Measurements from ENCODE around the gene SLC1A7. TPM values are rescaled to one million over a fixed set of nuclear protein-coding genes. Genes with fewer than 3 reads are reported as not detected.
A peak's percentile ranks its signal among the peaks of the same experiment; 100 is the strongest.
"Not testable (repeated sequence)": the region's sequence is repeated elsewhere in the genome, so short reads cannot be mapped to it uniquely, and the experiment has no call there.

Gene SLC1A7
- 1 to 10 TPM in 1 of 2 donors, under 1 TPM in 1; 0.58 to 1.1 TPM for total RNA-seq
- long read RNA-seq, partial matches to known transcripts = 1 of 2 reads
- long read RNA-seq, other reads (novel, unspliced or antisense) = 0 of 2 reads

DNA sequence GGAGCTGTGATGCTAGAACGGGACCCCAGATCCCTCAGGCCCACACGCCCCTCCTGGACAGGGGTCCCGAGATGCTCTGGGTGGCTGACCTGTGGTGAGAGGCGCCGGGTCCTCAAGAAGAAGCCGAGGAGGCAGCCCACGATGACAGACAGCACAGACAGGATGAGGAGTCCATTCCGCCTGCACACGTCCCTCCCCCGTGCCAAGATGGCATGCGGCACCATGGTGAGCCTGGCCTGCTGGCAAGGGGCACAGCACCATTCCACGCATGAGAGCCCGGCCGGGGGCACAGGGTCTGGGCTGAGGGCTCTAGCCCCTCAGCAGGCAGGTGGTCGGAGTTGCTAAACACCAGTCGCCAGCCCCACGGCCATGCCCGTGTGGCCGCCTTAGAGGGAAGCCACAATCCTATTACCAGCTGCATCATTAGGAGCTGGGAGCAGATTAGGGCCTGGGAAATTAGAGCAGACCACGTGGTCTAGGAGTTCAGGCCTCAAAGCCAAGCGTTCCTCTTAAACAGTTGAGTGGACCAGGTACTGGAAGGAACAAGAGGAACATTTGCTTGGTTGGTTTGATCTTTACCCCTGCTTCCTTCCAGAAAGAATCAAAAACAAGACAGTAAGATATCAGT is at the start of gene SLC1A7:
Gene SLC1A7 (minus strand): TSS at position 413 of the 628 bp plus-strand sequence. CDS start 189 bp downstream, at position 224.
- ATAC-seq (no peak), DNase-seq (no peak)
- intact Hi-C loops (cut with DNase I, micrococcal nuclease) = no loop called here

DNA sequence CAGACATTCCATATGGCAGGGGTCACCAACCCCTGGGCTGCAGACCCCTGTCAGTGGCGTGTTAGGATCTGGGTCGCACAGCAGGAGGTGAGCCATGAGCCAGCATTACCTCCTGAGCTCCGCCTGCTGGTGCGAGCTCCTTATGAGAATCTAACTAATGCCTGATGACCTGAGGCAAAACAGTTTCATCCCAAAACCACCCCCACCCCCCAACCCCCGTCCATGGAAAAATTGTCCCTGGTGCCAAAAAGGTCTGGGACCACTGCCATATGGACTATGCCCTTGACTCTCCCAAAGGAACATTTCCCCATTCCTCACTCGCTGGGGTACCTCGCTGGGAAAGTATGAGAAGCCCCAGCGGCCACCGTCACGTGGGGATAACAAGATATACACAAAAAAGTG is 47.8 kb upstream of the SLC1A7 start:
- intact Hi-C loops (cut with DNase I, micrococcal nuclease) = loop anchor here in 1 of 2 donors (10.0 kb wide), 1 partner anchor 485 kb away; no protein-coding TSS in a partner anchor
- no peak for ATAC-seq
- no peak for DNase-seq

DNA sequence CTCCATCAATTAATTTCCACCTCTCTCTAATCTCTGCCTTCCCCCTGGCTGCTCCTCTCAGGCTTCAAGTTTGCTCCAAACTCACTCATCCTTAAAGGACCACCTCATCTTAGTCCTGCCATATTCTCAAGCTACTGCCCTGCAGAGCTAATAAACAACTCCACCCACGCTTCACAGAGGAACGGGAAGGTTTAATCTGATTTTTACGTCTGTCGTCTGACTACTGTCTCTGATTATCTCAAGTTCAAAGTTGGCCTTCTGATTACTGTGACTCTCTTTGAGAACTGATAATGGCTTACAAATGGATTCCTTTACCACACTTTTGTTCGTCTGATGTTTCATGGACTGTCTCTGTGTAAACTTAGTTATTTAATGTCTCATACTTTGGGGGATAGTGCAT is 46.6 kb upstream of the SLC1A7 start:
- no peak for DNase-seq
- no peak for ATAC-seq
- intact Hi-C loops (cut with DNase I, micrococcal nuclease) = loop anchor here in 1 of 2 donors (10.0 kb wide), 2 partner anchors 174 to 254 kb away; no protein-coding TSS in a partner anchor

DNA sequence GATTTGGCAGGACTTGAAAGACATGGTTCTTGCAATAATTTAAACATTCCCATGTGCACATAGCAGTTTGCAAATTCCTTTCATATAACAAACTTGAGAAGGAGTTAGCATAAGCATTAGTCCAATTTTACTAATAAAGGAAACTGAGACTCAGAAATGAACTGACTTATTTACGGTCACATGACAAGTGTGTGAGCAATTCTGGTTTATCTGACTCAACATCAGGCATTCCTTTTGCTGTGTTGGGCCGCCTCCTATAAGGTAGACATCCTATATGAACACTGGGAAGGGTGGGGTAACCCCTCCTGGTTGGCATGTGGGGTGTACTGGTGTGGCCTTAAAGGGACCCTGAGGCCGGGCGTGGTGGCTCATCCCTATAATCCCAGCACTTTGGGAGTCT is 45.7 kb upstream of the SLC1A7 start:
- intact Hi-C loops (cut with DNase I, micrococcal nuclease) = loop anchor here in 1 of 2 donors (10.0 kb wide), 2 partner anchors 173 to 253 kb away; no protein-coding TSS in a partner anchor
- DNase-seq (no peak), ATAC-seq (no peak)

DNA sequence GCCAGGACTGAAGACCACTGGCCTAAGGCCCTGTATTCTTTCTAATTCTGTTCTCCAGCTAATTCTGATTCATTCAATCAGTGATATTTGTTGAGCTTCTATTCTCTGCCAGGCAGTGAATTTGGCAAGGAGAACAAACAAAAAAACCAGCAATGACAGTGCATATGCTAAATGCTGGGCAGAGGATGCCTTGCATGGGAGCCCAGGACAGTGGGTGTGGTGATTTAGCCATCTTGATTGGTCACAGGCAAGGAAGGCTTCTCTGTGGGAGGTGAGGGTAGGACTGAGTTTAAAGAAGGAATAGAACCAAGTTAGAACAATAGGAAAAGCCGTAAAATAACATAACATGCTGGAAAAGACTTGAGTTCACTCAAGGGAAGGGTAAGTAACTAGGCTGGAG is 45.0 kb upstream of the SLC1A7 start:
- no peak for DNase-seq
- no peak for ATAC-seq
- intact Hi-C loops (cut with DNase I, micrococcal nuclease) = loop anchor here in 1 of 2 donors (10.0 kb wide), 2 partner anchors 173 to 253 kb away; no protein-coding TSS in a partner anchor

DNA sequence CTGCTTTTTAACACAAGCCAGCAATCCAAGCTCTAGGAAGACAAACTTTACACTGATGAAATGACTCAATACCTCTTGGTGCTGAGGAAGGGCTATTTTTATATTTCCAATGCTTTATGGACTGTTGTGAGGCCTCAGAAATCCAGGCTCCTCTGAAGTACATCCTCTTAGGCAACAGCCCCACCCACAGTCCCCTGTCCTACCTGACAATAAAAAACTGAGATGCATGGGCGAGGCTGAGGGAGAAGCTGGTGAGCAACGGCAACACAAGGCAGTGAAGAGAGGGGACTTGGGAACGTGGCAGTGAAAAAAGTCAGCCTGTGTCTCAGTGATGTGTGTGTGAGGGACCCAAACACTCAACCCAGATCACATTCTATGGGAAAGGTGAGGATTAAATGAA is 44.1 kb upstream of the SLC1A7 start:
- peak; percentile 63 for ATAC-seq
- intact Hi-C loops (cut with DNase I, micrococcal nuclease) = loop anchor here in 1 of 2 donors (10.0 kb wide), 2 partner anchors 172 to 252 kb away; no protein-coding TSS in a partner anchor
- peak; percentile 63 to 69 for DNase-seq

DNA sequence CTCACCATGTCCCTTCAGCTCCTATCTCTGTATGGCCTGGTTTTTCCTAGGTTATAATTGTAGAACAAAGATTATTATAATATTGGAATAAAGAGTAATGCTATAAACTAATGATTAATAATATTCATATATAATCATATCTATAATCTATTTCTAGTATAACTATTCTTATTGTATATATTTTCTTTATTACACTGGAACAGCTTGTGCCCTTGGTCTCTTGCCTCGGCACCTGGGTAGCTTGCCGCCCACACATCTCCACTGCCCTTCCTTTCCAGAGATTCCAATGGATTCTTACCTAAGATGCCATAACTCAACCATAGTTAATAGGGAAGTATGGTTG is 43.5 kb upstream of the SLC1A7 start:
- intact Hi-C loops (cut with DNase I, micrococcal nuclease) = loop anchor here in 1 of 2 donors (10.0 kb wide), 2 partner anchors 171 to 251 kb away; no protein-coding TSS in a partner anchor
- not testable (repeated sequence) for DNase-seq

DNA sequence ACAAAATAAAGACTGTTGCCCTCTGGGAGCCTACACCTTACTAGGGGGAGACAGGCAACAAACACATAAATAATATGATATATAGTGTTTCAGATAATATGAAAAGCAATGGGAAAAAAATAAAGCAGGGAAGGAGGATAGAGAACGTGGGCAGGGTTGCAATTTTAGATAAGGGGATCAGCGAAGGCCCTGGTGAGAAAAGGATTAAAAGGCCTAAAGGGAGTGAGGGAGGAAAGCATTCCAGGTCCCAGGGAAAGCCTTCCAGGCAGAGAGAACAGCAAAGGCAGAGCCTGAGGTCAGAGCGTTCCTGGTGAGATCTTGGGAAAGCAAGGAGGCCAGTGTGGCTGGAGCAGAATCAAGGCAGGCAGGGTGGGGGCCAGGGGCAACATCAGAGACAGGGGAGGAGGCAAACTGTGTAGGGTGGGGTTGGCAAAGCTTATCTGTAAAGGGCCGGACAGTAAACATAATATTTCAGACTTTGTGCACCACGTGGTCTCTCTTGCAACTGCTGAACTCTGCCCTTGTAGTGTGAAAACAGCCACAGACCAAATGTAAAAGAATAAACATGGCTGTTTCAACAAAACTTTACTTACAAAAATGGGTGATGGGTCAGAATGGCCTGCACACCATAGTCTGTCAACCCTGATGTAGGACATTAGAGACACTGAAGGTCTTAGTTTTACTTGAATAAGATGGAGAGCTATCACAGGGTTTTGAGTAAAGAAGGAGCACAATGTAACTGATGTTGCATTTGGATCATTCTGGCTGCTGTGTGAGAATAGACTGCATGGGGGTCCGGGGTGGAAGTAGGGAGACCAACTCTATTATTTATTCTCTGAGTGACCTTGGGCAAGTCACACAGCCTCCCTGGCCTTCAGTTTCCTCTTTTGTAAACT is 40.9 kb upstream of the SLC1A7 start:
- ATAC-seq (peak; percentile 90), DNase-seq (peak; percentile 79 to 89)
- intact Hi-C loops (cut with DNase I, micrococcal nuclease) = loop anchor here in 1 of 2 donors (10.0 kb wide), 2 partner anchors 169 to 249 kb away; no protein-coding TSS in a partner anchor

More for the DNA sequence above, 43.5 kb upstream of the SLC1A7 start:
- not testable (repeated sequence) for ATAC-seq

DNA sequence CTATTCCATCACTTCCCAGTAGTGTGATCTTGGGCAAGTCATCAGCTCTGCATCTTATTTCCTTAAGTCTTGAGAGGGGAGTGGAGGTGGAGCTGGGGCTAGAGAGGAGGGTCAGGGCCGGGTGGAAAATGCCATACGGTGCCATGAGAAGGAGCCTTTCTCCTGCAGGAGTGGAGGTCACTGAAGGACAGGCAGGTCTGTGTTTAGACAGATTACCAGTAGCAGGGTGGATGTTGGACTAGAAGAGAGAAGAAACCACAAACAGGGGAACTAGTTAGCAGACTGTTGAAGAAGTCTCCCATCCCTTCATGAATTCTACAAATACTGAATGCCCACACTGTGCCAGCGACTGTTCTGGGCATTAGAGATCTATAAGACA is 40.3 kb upstream of the SLC1A7 start:
- intact Hi-C loops (cut with DNase I, micrococcal nuclease) = loop anchor here in 1 of 2 donors (10.0 kb wide), 2 partner anchors 168 to 248 kb away; no protein-coding TSS in a partner anchor
- DNase-seq (no peak), ATAC-seq (peak; percentile 20)

DNA sequence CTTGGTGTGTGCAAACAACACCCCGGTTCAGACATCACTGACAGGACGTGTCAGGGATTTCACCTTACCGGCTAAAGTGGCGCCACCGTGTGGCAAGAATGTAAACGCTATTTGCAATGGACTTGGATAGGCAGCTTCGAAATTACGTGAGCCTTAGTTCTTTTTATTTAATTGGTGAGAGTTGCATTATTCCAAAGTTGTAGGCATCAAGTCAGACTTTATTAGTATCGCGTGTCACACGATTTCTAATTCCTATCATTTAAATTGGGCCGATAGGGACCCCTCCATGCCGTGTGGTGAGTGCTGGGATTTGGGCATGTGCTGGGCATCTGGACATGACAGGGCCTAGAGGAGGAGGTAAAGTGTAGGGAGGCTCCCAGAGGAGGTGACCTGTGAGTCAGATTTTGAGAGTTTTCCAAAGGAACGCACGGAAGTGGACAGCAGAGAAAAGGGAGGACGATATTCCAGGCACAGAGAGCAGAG is 39.7 kb upstream of the SLC1A7 start:
- intact Hi-C loops (cut with DNase I, micrococcal nuclease) = loop anchor here in 1 of 2 donors (10.0 kb wide), 2 partner anchors 167 to 247 kb away; no protein-coding TSS in a partner anchor
- ATAC-seq = peak; percentile 43
- DNase-seq = peak; percentile 81 to 94

DNA sequence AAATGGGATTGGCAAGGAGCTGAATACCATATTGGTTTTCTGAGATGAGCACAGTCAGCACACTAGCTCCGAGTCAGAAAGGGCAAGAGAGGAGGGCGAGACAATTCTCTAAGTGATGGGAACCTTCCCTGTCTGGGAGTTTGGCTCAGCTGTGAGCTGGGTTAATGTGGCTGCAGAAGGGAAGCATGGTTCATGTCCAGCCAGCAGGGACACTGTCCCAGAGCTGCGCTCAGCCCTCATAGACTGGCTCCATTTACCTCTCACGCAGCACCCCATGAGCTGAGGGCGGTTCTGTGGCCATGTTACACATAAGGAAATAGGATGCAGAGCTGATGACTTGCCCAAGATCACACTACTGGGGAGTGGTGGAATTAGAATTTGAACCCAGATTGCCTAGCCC is 38.5 kb upstream of the SLC1A7 start:
- DNase-seq = no peak
- no peak for ATAC-seq
- intact Hi-C loops (cut with DNase I, micrococcal nuclease) = loop anchor here in 1 of 2 donors (10.0 kb wide), 2 partner anchors 166 to 246 kb away; no protein-coding TSS in a partner anchor

DNA sequence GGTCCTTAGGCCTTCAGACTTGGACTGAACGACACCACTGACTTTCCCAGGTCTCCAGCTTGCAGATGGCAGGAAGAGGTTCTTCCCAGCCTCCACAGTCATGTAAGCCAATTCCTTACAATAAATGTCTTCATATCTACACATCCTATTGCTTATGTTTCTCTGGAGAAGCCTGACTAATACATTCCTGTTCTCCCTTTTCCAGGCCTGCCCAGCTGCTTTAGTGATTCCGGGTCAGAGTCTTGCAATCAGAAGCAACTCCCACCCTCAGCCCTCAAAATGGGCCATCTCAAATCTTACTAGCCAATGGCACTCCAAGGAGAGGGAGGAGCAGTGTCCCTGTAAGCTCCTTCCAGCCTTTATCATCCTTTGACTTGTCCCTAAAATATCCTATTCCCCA is 37.8 kb upstream of the SLC1A7 start:
- no peak for DNase-seq
- ATAC-seq = no peak
- intact Hi-C loops (cut with DNase I, micrococcal nuclease) = loop anchor here in 1 of 2 donors (10.0 kb wide), 2 partner anchors 165 to 245 kb away; no protein-coding TSS in a partner anchor

DNA sequence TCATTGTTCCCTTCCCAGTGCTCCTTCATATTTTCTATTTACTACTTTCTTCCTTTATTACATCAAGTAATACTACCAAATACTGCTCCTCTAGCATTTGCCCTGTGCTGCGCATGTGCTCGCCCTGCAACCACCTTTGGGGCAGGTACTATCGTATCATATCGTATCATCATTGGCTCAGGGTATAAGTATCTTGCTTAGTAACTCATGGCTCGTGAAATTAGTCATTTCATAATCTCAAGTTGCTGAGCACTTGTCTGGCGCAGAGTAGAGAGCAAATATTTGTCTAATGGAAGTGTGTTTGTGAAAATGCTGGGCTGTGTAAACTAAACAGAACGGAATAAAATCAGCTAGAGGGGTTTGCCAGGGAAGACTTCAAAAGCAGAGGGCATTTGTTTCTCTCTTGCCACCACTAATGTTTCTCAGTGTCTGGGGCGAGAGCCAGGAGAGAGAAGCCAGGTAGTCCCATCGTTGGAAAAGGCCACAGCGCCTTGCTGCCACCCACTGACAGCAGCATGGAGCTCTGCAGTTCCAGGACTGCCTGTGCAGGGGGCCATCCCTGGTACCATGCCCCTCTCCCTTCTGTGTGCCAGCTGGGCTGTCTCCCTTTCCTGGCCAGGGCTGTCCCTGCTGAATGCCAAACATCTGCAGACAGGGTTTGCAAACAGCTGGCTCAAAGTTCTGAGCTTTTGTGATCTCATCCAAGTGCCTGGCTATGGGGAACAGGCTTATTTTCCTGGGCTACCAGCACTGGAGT is 34.2 kb upstream of the SLC1A7 start:
- intact Hi-C loops (cut with DNase I, micrococcal nuclease) = no loop called here
- ATAC-seq (peak; percentile 50), DNase-seq (peak in 1 of 2 donors; percentile 49)

DNA sequence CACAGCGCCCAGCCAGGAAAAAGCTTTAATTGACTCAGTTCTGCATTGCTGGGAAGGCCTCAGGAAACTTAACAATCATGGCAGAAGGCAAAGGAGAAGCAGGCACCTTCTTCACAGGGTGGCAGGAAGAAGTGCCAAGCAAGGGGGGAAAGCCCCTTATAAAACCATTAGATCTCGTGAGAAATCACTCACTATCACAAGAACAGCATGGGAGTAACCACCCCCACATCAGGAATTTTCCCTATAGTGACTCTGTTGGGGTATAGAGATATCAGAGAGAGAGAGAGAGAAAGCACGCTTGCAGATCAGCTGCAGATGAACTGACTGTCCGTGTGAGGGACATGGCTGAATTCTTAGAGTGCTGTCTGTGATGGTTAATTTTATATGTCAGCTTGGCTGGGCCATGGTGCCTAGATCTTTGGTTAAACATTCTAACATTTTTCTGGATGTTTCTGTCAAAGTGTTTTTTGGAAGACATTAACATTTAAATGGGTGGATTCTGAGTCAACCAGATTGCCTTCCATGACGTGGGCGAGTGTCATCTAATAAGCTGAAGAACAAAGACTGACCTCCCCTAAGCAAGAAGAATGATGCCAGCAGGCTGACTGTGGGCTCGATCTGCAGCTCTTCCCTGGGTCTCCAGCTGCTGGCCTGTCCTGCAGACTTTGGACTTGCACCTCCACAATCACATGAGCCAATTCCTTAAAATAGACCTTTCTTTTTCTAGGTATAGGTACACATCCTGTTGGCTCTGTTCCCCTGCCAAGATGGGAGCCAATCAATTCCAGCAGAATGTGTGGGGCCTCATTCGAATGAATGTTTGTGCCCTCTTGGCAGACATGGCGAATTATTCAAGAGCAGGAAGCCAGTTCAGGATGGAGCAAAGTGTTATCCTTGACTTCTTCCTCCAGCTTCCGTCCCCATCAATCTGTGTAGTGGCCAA is 32.8 kb upstream of the SLC1A7 start:
- DNase-seq (no peak), ATAC-seq (peak; percentile 58)
- intact Hi-C loops (cut with DNase I, micrococcal nuclease) = no loop called here

DNA sequence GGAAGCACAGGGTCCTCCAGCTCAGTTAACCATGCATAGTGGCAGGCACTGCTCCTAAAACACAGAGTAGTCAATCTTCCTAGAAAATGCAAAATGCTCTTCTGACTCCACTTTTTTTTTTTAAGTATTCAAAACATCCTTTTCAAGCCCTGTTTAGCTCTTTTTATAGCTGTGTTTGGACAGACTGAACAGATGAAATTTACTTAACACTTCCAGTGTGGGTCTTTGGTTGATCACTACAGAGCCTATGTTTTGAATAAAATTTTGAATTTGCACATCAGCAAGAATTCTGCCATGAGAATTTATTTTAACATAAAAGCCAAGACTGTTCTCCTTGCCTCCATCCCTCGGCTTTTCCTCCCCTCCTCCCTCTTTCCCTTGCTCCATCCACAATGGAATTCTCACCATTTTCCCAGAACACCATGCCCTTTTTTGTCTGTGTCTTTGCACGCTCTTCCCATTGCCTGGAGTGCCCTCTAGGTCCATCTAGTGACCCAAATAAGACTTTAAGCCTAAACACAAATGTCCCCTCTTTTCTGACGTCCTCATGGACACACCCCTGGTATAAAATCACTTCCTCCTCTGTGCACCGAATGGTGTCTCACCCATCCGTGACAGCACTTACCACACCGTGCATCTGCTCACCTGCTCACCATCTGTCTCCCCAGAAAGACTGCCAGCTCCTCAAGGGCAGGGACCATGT is 30.1 kb upstream of the SLC1A7 start:
- peak; percentile 88 for ATAC-seq
- peak in 1 of 2 donors; percentile 48 for DNase-seq
- intact Hi-C loops (cut with DNase I, micrococcal nuclease) = no loop called here

DNA sequence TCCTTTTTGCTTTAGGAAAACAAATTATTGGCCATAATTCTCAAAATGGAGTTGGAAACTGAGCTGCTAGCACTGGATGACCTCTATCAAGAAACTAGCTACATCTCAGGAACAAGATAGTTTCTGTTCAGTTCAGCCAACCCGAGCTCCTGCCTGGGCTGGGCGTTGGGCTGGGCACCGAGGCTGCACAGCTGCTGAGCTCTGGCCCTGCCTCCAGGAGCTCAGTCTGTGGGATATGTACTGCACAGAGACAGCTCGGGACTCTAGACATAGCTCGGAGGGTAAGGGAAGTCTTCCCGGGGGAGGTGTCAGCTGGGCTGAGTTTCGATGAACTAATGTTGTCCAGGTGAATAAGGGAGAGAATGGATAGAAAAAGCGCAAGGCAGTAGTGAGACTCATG is 24.5 kb upstream of the SLC1A7 start:
- DNase-seq (no peak), ATAC-seq (no peak)
- intact Hi-C loops (cut with DNase I, micrococcal nuclease) = no loop called here

DNA sequence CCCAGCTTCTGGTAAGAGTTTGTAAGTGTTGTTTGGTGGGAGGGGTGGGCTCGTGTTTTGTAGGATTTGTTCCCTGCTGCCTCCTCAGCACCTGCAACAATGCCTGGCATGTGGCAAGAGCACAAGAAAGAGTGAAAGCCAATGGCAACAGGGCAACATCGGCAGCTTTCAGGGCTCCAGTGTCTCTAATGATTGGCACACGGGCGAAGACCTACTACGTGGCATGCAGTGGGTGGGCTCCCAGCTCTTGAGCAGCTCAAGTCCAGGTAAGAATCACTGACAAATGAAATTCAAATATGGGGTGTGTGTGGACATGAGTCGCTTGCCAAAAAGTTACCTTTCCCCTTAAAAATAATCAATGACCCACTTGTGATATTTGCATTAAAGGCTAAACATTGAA is 23.9 kb upstream of the SLC1A7 start:
- ATAC-seq (no peak), DNase-seq (no peak)
- intact Hi-C loops (cut with DNase I, micrococcal nuclease) = no loop called here

Measured in left colon (tissue), 2 donors.